ENCODE measurements around the gene ZBTB7C. TPM values are rescaled to one million over a fixed set of nuclear protein-coding genes. Genes with fewer than 3 reads are reported as not detected.

The ZBTB7C gene
- total and polyA plus RNA-seq, 2 of the 4 experiments (the other 2 are of a cell fraction): not detected

GRCh38 chr18:48181857-48182256, 227.3 kb downstream of the ZBTB7C start:
- no peak for DNase-seq
- no peak overlapping the region for H2BK20ac ChIP-seq (ENCODE audit: low read depth, low read length)

More at GRCh38 chr18:48181857-48182256, 227.3 kb downstream of the ZBTB7C start:
- H2BK5ac ChIP-seq (ENCODE audit: low read depth, low read length, poor library complexity, severe bottlenecking): no peak overlapping the region
- ATAC-seq (ENCODE audit: low read depth): no peak
- no peak overlapping the region for H3K4me2 ChIP-seq (ENCODE audit: low read depth, low read length)
- no peak overlapping the region for H2AK5ac ChIP-seq (ENCODE audit: low read depth, low read length)
- intact Hi-C loops (cut with micrococcal nuclease) (no loop called here), dilution Hi-C loops (cut with HindIII; ENCODE audit: low sequenced_read_pairs, unreplicated experiment) (no loop called here), in situ Hi-C loops (cut with MboI; ENCODE audit: low sequenced_read_pairs) (no loop called here)
- no peaks in the 10 kb centered on the region for H4K20me1 ChIP-seq (ENCODE audit: insufficient read depth, low read length)
- BruUV-seq (replicated peaks): no TSS peak
- H3K9ac ChIP-seq (ENCODE audit: low read depth, low read length): no peak overlapping the region
- H3K9me1 ChIP-seq (ENCODE audit: insufficient read depth, low read length): no peaks in the 10 kb centered on the region
- ChIA-PET CTCF (interaction anchor here (1.4 kb wide), 1 partner anchor 265 kb away, joined by 3 read pairs; no protein-coding TSS in a partner anchor), POLR2A (ENCODE audit: unreplicated experiment) (no interaction called here)
- peaks cover 15% of the 10 kb centered on the region for H3K27me3 ChIP-seq (ENCODE audit: control insufficient read depth, insufficient read depth, low read length)
- no peak overlapping the region for H2AK9ac ChIP-seq (replicated peaks; ENCODE audit: low read depth, low read length, poor library complexity)
- H4K8ac ChIP-seq (ENCODE audit: low read depth in 2 of 2, low read length in 2 of 2): no peak overlapping the region
- H2BK120ac ChIP-seq (ENCODE audit: low read depth, low read length): no peak overlapping the region
- H4K5ac ChIP-seq (ENCODE audit: low read depth, low read length): no peak overlapping the region
- no peak overlapping the region for H3K27ac ChIP-seq (ENCODE audit: insufficient read depth, low read length)
- TF ChIP-seq POLR2A (IDR thresholded peaks at IDR 0.05; ENCODE audit: low read depth, low read length) (no peak), USF2 (IDR thresholded peaks at IDR 0.05; ENCODE audit: low read depth, low read length) (no peak), CHD1 (IDR thresholded peaks at IDR 0.05; ENCODE audit: low read depth, low read length) (no peak), NFE2L2 (IDR thresholded peaks at IDR 0.05; ENCODE audit: low read depth, low read length) (no peak), MXI1 (IDR thresholded peaks at IDR 0.05; ENCODE audit: borderline replicate concordance, low read depth, low read length) (no peak), ELK1 (IDR thresholded peaks at IDR 0.05; ENCODE audit: borderline replicate concordance, low read depth, low read length) (no peak), RCOR1 (IDR thresholded peaks at IDR 0.05; ENCODE audit: insufficient replicate concordance, low read length) (no peak), CTCF (conservative IDR thresholded peaks at IDR 0.05; ENCODE audit: low read depth, low read length) (no peak), FOS (IDR thresholded peaks at IDR 0.05; ENCODE audit: low read depth, low read length) (no peak), MAZ (IDR thresholded peaks at IDR 0.05; ENCODE audit: borderline replicate concordance, low read depth, low read length) (no peak), RFX5 (IDR thresholded peaks at IDR 0.05; ENCODE audit: low read depth, low read length) (no peak), RAD21 (IDR thresholded peaks at IDR 0.05; ENCODE audit: low read length) (no peak), CEBPB (IDR thresholded peaks at IDR 0.05; ENCODE audit: low read depth, low read length) (no peak), SMC3 (IDR thresholded peaks at IDR 0.05; ENCODE audit: low read depth, low read length) (no peak), BHLHE40 (IDR thresholded peaks at IDR 0.05; ENCODE audit: low read depth, low read length) (no peak), MAFK (IDR thresholded peaks at IDR 0.05; ENCODE audit: low read depth, low read length) (no peak)
- no peak overlapping the region for H3K4ac ChIP-seq (ENCODE audit: low read depth, low read length)
- H3K14ac ChIP-seq (replicated peaks; ENCODE audit: low read depth, low read length): no peak overlapping the region
- H3K56ac ChIP-seq (ENCODE audit: extremely low read depth, insufficient read depth, low read length): no peak overlapping the region
- H3K36me3 ChIP-seq (ENCODE audit: control insufficient read depth, insufficient read depth, low read length): no peaks in the 10 kb centered on the region
- no peak overlapping the region for H2AFZ ChIP-seq (replicated peaks; ENCODE audit: low read length, poor library complexity)
- H3K18ac ChIP-seq (ENCODE audit: low read depth, low read length): no peak overlapping the region
- no peaks in the 10 kb centered on the region for H3K4me1 ChIP-seq (ENCODE audit: control insufficient read depth, insufficient read depth, low read length)
- H4K91ac ChIP-seq (ENCODE audit: insufficient read depth, low read depth, low read length): no peak overlapping the region
- no peak overlapping the region for H2BK15ac ChIP-seq (ENCODE audit: low read depth, low read length)
- H3K79me1 ChIP-seq (ENCODE audit: low read depth in 1 of 2, low read length in 2 of 2): no peaks in the 10 kb centered on the region
- H3K23ac ChIP-seq (ENCODE audit: low read depth, low read length): no peak overlapping the region
- WGBS, 2 experiments (ENCODE audit: extremely low coverage in 2 of 2, insufficient read length in 1 of 2): 20% methylated on average over 1 of the region's 4 CpGs; no CpG with 5 or more reads in 1 of the 2 experiments
- no peak overlapping the region for H3K4me3 ChIP-seq (ENCODE audit: insufficient read depth, low read depth, low read length)
- H3K9me3 ChIP-seq (ENCODE audit: control insufficient read depth, insufficient read depth, low read length): no peaks in the 10 kb centered on the region
